Omental fat pad (tissue), 4 donors: Measurements from ENCODE around the gene TXNDC16. TPM values are rescaled to one million over a fixed set of nuclear protein-coding genes. Genes with fewer than 3 reads are reported as not detected.

Experiments
- ATAC-seq: fragments of 150-250 bp; one replicate; pipeline ENCODE4 v1.9.1; 2016; ENCODE audit warnings: mild to moderate bottlenecking, moderate library complexity; ENCODE audit not compliant: low FRiP score
- DNase-seq: peaks from one replicate; pipeline ENCODE4 v3.0.0-alpha.2; 2019; ENCODE audit warnings: low spot score
- total RNA-seq, 4 donors: library from RNA; depleted of rRNA; stranded (reverse); fragments of >200 nt; gene quantifications; one replicate each; pipeline ENCODE4 v1.1.0, GENCODE V29; 2016
- TF ChIP-seq, protein P1 (sequence below), 3 donors: fragments of 450-650 bp; IDR thresholded peaks; one replicate each; pipeline ENCODE4 v1.5.1; 2016 to 2017; ENCODE audit warnings: antibody characterized with exemption in 3 of 3, mild to moderate bottlenecking in 3 of 3, moderate library complexity in 2 of 3

Gene TXNDC16
- total RNA-seq, 4 donors from 2014 or later = 5.2 to 9.5 (median 6.7) TPM

DNA sequence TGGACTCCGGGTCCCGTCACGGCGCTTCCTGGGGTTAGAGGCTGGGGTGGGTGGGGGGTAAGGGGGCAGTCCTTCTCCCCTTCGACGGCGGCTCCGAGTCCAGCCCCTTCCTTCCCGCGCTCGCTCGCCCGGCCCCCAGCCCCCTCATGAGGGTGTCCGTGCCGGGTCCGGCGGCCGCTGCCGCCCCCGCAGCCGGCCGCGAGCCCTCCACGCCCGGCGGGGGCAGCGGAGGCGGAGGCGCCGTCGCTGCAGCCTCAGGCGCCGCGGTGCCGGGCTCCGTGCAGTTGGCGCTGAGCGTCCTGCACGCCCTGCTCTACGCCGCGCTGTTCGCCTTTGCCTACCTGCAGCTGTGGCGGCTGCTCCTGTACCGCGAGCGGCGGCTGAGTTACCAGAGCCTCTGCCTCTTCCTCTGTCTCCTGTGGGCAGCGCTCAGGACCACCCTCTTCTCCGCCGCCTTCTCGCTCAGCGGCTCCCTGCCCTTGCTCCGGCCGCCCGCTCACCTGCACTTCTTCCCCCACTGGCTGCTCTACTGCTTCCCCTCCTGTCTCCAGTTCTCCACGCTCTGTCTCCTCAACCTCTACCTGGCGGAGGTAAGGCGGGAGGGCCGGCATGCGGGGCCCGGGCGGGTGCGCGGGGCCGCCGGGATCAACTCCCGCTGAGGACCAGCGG, 831 bp upstream of the TXNDC16 start:
- ATAC-seq (peak; percentile 22), DNase-seq (no peak)
- TF ChIP-seq, protein P1, sequence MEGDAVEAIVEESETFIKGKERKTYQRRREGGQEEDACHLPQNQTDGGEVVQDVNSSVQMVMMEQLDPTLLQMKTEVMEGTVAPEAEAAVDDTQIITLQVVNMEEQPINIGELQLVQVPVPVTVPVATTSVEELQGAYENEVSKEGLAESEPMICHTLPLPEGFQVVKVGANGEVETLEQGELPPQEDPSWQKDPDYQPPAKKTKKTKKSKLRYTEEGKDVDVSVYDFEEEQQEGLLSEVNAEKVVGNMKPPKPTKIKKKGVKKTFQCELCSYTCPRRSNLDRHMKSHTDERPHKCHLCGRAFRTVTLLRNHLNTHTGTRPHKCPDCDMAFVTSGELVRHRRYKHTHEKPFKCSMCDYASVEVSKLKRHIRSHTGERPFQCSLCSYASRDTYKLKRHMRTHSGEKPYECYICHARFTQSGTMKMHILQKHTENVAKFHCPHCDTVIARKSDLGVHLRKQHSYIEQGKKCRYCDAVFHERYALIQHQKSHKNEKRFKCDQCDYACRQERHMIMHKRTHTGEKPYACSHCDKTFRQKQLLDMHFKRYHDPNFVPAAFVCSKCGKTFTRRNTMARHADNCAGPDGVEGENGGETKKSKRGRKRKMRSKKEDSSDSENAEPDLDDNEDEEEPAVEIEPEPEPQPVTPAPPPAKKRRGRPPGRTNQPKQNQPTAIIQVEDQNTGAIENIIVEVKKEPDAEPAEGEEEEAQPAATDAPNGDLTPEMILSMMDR (IDR thresholded peaks at IDR 0.05) = no peak

DNA sequence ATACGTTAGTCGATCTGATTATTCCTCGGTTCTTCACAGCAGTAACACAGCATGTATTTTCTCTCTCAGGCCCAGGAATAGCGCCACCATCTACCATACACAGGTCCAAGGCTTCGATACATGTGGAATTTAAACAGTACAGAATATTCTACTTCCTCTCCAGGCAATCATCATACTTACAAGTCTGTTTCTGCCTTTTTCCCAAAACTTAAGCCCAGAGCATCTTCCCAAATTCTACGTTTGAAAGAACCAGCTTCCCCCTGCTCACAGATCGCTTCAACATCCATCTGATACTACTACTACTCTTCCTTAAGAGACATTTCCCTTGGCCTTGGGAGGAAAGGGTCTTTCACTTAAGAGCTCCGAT, 626 bp downstream of the TXNDC16 start:
- DNase-seq (no peak), ATAC-seq (no peak)

DNA sequence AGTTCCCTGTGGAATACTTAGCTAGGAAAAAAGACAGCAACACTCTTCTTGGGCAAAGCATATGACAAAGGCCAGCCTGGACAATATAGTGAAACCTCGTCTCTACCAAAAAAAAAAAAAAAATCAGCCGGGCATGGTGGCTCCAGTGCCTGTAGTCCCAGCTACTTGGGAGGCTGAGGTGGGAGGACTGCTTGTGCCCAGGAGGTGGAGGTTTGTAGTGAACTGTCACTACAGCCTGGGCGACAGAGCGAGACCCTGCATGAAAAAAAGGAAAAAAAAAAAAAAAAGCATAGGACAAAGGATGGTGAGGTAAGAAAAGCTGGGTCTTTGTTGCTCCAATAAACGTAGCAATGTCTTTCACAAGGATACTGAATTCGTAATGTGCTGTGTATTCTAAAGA, 1.1 kb downstream of the TXNDC16 start:
- ATAC-seq (no peak), DNase-seq (no peak)
- TF ChIP-seq, protein P1 (IDR thresholded peaks at IDR 0.05) = no peak

More for the DNA sequence above, 626 bp downstream of the TXNDC16 start:
- TF ChIP-seq, protein P1 (IDR thresholded peaks at IDR 0.05) = no peak

DNA sequence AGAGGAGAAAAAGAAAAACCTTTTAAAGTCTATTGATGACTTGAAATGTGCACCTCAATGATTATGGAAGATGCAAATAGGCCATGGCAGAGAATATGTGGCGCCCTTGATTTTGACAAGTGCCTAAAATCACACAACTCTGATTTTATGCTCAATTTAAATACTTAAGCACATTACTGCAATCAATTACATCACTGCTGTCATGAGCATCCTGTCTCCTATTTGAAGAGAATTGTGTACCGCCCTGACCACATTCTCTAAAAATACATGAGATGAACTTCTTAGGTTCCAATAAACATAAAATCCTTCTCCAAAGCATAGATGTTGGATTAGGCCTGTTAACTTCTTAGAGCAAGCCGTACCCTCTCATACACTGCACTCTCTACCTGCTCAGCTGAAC, 1.6 kb downstream of the TXNDC16 start:
- ATAC-seq = no peak
- DNase-seq = no peak

DNA sequence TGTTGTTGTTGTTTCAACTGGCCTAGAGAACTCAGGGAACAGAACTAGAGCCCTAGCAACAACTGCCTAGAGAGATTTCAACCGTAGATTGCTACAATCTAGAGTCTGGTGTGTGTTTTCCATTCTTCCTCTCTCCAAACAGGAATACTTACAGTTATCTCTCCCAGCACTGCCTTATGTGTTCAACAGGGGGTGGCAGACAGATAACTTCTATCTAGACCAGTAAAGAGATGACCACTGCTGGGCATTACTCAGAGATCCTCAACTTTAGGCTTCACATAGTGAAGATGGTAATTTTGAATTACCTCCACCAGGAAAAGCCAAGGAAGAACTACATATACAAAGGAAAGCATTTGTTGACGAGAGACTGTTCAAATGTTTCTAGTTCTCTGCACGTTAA, 4.8 kb downstream of the TXNDC16 start:
- TF ChIP-seq, protein P1 (IDR thresholded peaks at IDR 0.05) = no peak
- no peak for DNase-seq
- no peak for ATAC-seq

More for the DNA sequence above, 1.6 kb downstream of the TXNDC16 start:
- TF ChIP-seq, protein P1 (IDR thresholded peaks at IDR 0.05) = no peak

DNA sequence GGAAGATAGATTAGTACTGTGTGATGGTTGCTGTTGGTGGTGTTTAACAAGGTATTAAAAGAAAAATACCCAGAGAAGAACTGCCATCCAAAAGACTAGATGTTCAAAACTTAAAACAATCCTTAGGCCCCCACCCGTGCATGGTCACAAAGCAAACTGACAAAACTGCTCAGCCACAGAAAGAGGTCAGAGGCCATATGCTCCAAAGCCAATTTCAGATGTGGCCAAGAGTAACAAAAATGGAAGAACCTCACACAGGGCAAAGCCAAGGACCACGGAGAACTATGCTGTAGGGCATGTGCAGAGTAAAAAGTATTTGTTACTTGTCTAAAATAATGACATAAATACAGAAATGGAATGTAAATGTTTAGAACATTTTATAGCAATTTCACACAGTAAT, 5.3 kb downstream of the TXNDC16 start:
- TF ChIP-seq, protein P1 (IDR thresholded peaks at IDR 0.05) = no peak
- no peak for ATAC-seq
- DNase-seq = no peak

DNA sequence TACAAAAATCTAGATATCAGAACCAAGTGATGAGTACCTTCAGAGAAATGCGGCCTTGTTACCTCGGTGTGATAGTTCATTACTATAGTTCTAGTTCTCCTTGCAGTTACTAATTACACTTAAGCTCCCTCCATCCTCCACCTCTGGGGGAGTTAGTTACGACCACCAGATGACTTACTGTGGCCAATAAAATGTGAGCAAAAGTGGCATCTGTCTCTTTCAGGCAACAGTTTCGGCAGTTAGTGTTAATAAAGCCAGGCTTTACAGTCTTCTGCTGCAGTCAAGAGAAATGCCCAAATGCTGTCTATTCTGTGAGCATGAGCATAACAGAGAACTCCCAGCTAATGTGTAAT, 6.0 kb downstream of the TXNDC16 start:
- no peak for ATAC-seq
- TF ChIP-seq, protein P1 (IDR thresholded peaks at IDR 0.05) = no peak
- no peak for DNase-seq
